ENCODE results near the gene PLA2G12B.
"Not testable (repeated sequence)": the region's sequence is repeated elsewhere in the genome, so short reads cannot be mapped to it uniquely, and the experiment has no call there.

Gene PLA2G12B, protein sequence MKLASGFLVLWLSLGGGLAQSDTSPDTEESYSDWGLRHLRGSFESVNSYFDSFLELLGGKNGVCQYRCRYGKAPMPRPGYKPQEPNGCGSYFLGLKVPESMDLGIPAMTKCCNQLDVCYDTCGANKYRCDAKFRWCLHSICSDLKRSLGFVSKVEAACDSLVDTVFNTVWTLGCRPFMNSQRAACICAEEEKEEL

DNA sequence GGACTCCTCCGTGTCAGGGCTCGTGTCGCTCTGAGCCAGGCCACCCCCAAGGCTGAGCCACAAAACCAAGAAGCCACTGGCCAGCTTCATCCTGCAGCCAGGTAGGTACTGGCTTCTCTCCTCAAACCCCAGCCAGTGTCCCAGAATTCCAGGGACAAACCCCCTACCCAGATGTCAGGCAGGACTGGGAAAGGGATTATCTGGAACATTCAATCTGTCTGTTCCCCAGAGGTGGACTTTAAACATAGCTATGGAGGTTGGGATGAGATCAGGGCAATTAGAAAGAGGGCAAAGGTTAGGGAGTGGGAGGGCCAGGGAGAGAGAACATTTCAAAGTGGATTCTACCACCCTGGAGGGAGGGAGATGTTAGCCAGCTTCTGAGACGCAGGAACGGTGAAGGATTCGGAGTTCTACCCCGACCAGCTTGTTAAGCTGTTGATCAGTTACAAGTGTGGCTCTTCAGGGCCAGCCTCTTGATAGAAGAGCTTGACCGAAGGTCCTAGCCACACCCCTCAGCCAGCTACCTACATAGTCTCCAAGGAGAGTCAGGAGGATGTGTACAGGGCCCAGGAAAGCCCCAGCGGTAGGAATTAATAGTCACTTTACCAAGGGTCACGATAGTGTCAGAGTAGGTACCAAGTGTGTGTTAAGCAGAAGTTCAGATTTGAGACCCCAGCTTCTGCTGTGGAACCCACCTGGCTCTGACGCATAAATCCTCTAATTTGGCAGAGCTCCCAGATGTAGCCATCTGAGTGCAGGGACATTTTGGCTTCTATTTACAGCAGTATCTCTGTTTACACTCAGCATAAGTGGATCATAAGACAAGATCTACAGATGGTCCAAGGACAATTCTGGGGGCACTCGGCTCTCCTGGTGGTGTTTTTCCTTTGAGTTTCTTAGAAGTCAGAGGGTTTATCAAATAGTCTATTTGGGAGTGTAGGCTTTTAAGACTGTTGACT is at the start of gene PLA2G12B:
PLA2G12B (minus strand) TSS at position 211 of the 959 bp plus-strand sequence; CDS start at position 90, 121 bp downstream.
- DNase-seq: no peak

DNA sequence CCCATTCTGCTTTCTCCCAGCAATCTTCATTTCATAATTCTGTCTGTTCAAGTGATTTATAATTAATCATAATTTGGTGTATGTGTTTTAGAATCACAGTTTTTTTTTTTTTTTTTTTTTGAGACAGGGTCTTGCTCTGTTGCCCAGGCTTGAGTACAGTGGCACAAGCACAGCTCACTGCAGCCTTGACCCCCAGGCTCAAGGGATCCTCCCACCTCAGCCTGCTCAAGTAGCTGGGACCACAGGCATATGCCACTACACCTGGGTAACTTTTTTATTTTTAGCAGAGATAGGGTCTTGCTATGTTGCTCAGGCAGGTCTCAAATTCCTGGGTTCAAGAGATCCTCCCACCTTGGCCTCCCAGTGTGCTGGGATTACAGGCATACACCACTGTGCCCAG is 49.2 kb upstream of the PLA2G12B start:
- no peak for DNase-seq

DNA sequence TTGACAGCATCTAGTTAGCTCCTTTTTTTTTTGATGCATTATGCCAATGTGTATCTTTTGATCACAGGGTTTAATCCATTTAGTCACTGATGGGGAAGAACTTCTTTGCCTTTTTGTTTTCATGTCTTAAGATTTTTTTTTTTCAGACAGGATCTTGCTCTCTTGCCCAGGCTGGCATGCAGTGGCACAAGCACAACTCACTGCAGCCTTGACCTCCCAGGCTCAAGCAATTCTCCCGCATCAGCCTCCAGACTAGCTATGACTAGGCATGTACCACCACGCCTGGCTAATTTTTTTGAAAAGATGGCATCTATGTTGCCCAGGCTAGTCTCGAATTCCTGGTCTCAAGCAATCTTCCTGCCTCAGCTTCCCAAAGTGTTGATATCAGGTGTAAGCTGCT is 46.4 kb upstream of the PLA2G12B start:
- no peak for DNase-seq

DNA sequence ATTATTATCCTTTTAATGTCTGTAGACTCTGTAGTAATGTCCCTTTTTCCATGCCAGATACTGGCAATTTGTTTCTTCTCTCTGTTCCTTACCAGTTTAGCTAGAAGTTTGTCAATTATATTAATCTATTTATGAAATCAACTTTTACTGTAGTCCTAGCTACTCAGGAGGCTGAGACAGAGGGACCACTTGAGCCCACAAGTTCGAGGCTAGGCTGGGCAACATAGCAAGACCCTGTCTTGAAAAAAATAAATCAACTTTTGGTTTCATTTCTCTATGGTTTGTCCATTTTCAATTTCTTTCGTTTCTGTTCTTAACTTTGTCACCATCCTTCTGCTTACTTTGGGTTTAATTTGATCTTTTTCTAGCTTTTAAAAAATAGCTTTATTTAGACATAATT is 42.5 kb upstream of the PLA2G12B start:
- no peak for DNase-seq

DNA sequence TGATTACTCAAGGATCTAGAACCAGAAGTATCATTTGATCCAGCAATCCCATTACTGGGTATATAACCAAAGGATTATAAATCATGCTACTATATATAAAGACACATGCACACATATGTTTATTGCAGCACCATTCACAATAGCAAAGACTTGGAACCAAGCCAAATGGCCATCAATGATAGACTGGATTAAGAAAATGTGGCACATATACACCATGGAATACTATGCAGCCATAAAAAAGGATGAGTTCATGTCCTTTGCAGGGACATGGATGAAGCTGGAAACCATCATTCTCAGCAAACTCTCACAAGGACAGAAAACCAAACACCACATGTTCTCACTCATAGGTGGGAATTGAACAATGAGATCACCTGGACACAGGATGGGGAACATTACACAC is 40.9 kb upstream of the PLA2G12B start:
- not testable (repeated sequence) for DNase-seq

DNA sequence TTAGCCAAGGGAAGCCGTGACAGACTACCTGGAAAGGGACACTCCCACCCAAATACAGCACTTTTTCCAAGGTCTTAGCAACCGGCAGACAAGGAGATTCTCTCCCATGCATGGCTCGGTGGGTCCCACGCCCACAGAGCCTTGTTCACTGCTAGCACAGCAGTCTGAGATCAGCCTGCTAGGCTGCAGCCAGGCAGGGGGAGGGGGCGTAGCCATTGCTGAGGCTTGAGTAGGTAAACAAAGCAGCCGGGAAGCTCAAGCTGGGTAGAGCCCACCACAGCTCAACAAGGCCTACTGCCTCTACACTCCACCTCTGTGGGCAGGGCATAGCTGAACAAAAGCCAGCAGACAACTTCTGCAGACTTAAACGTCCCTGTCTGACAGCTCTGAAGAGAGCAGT is 35.2 kb upstream of the PLA2G12B start:
- DNase-seq: not testable (repeated sequence)

DNA sequence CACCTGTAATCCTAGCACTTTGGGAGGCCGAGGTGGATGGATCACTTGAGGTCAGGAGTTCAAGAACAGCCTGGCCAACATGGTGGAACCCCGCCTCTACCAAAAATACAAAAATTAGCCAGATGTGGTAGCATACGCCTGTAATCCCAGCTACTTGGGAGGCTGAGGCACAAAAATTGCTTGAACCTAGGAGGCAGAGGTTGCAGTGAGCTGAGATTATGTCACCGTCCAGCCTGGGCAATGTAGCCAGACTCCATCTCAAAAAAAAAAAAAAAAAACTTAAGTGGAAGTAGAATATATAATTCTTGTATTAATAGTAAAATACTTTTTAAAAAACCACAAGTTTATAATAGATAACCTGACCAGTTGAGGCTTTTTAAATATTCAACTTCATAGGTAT is 30.0 kb upstream of the PLA2G12B start:
- DNase-seq: not testable (repeated sequence)

DNA sequence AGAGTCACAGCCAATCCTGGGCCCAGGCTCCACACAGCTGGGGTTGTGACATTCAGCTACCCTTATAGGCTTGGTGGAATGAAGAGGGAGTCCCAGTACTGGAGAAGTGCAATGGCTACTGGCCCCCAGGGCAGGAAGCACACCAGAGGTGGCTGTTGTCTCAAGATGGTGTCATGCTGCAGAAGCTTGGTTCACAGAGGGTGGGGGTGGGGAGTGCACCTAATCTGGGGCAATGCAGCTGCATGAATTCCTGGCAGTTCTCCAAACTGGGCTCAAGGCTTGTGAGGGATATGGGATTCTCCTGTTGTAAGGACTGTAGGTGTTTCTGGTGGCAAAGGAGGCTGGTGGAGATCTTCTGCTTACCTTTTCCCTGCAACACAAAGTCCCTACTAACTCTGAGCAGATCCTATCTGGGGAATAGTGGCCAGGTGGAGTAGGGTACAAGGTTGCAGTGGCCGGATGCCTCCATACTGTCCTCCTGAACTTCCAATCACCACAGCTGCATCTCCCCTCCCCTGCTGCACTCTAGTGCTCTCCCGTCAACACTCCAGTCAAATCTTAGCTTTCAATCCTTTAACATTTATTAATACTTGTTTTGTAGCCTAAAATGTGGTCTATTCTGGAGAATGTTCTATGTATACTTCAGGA is 27.4 kb upstream of the PLA2G12B start:
- DNase-seq: no peak

DNA sequence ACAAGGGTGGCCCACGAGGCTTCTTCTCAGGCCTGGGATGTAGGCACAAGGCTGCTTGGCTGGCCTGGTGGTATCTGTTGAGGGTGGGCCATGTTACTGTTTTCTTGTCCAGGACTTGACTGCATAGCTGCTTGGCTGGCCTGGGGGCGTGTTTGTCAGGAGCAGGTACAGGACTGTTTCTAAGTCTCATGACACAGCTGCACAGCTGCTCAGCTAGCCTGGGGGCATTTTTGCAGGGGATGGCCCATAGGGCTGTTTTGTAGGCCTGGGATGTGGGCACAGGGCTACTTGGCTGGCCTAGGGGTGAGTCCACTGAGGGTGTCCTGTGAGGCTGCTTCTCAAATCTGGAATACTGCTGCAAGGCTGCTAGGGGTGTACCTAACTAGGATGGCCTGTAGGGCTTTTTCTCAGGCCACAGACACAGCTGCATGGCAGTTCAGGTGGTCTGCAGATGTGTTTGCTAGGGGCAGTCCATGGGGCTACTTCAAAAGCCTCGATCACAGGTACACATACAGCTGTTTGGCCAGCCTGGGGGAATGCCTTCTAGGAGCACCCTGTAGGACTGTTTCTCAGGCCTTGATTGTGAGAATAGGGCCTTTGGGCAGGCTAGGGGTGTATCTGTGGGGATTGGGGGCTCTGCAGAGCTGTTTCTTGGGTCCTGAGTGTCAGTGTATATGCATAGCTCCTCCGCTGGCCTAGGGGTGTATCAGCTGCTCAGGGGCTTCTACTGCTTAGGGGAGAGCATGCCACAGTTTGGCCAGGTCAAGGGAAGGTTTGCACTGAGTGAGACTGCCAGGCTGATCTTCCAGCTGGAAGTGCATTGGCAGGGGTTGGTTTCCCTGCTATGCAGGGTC is 26.6 kb upstream of the PLA2G12B start:
- no peak for DNase-seq

DNA sequence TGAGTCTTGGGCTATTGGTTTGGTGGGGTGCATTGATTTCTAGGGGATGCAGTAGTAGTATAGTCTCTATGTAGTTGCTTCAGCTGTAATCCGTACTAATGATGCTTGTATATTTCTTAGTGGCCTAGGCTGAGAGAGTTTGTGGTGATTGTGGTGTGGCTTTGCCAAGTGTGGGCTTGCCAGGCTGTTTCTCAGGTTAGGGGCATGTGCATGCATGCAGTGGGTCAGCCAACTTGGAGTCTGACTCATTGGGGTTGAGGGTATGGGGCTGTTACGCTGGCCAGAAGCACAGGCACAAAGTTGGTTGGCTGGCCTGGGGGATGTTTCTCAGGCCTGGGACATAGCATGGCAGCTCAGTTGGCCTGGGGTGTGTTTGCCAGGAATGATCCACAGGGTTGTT is 25.7 kb upstream of the PLA2G12B start:
- no peak for DNase-seq

DNA sequence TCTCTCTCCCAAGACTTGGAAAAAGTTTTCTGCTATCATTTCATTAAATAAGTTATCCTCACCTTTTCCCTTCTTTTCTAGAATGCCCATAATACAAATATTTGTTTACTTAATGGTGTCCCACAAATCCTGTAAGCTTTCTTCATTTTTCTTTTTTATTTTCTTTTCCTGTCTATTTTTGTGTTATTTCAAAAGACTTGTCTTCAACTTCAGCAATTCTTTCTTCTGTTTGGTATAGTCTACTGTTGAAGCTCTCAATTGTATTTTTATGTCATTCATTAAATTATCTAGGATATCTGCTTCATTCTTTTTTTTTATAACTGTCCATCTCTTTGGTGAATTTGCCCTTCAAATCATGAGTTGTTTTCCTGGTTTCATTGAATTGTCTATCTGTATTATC is 25.1 kb upstream of the PLA2G12B start:
- DNase-seq: no peak

DNA sequence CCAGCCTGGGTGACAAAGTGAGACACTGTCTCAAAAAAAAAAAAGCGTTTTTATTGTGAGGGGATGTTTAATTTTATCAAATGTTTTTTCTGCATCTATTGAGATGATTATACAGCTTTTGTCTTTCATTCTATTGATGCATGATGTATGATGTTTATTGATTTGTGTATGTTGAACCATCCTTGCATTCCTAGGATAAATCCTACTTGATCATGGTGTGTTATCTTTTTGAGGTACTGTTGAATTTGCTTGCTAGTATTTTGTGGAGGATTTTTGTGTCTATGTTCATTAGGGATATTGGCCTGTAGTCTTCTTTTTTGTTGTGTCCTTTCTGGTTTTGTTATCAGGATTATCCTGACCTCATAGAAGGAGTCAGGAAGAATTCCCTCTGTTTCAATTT is 22.3 kb upstream of the PLA2G12B start:
- DNase-seq: no peak

DNA sequence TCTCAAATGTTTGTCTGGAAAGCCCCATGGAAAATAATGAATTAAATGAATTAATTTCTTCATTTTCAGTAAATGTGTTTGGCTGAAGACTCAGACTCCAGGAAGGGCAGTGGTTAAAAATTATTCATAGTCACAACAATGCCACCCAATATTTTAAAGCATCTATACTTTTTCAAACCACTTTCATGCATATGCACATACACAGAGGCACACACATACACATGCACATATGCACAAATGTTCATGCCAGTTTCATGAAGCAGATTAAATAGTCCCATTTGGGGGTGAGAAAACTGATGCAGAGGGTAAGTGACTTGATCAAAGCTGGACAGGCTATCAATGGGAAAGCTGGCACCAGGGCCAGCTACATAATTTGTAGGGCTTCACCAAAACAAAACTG is 1.4 kb upstream of the PLA2G12B start:
- no peak for DNase-seq

DNA sequence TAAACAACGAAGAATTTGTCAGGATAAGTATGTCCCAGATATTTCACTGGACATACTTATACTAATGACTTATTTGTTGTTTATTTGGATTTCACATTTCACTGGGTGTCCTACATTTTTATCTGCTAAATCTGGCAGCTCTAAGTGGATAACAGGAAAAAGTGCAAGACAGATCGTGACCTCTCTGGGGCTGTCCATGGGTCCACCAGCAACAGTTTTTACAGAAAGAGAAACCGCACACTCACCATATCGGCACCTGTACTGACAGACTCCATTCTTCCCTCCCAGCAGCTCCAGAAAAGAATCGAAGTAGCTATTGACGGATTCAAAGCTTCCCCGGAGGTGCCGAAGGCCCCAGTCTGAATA is 393 bp downstream of the PLA2G12B start:
- no peak for DNase-seq

DNA sequence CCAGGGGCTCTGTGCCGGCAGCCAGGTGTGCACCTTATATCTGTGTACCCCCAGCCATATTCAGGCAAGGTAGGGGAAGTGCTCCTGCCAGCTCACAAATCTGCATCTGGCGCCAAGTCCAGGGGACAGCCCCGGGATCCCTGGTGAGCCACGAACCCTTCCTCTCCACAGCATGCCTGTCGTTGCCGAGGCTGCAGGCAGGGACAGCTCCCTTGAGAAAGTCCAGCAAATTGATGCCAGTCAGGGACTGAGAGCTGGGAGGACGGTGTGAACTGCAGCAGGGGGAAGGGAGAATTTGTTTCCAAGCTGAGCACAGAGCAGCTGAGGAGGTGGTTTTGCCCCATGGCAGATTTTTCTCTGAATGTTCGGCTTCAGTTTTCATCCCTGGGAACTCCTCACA is 919 bp downstream of the PLA2G12B start:
- DNase-seq: no peak

DNA sequence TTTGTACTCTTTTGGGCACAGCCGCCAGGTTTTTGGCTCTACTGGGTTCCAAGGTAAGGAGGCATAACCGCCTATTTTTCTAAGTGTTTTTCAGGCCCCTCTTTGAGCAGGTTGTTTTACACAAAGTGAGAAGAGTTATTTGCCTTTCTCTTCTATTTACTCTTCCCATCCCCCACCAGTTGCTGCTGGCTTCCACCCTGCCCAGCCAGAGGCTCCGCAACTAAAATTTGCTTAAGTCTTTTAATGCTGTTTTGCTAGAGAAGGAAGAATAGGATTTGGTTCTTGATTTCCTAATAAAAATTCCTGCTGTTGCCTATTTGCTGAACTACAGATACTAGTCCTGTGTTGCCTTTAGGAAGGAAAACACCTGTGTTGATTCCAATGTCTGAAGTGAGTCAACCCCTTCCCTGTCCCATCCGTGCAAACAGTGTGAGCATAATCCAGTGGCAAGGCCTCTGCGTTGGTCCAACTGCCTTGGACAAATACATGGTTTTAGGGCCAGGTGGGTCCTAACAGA is 1.9 kb downstream of the PLA2G12B start:
- no peak for DNase-seq

DNA sequence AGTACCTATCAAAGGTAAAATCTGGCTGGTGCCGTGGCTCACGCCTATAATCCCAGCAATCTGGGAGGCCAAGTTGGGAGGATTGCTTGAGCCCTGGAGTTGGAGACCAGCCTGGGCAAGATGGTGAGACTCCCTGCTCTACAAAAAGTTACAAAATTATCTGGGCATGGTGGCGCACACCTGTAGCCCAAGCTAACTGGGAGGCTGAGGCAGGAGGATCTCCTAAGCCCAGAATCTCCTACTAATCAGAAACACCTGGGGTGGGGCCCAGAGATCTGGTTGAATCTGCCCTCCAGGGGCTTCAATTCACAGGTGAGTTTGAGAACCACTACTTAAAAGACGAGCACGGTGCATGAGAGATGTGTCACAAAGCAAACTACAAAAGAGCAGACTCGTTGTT is 2.4 kb downstream of the PLA2G12B start:
- DNase-seq: no peak

DNA sequence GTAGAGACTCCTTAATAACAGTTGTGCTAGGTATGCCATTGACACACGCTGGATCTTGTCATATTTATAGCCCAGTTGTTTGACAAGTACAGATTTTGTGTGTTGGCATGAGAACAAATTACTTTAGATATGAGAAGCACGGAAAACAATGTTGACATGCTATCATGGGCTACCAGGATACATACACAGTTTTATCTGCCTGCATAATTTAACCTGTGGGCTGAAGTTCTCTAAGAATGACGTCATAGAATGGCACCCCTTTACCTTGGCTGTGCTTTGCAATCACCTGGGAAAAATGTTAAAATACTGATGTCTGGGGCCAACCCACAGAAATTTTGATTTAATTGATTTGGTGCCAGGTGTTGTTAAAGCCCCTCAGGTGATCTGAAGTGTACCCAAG is 2.8 kb downstream of the PLA2G12B start:
- DNase-seq: no peak

DNA sequence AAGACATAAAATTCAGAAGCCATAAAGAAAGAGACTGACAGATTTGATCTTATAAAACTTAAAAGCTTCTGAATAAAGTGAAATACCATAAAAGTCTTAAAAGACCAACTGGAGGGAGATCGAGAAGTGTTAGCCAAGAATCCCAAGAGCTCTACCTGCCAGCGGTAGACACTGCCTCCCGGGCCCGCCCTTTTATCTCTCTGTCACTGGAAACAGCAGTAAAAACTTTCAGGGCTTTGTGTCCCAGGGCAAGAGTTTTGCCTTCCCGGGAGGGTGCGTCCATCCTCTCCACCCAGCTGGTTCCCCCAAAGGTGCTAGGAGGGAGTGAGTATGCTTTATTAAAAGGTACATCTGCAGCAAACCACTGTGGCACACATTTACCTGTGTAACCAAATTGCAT is 5.8 kb downstream of the PLA2G12B start:
- DNase-seq: no peak

DNA sequence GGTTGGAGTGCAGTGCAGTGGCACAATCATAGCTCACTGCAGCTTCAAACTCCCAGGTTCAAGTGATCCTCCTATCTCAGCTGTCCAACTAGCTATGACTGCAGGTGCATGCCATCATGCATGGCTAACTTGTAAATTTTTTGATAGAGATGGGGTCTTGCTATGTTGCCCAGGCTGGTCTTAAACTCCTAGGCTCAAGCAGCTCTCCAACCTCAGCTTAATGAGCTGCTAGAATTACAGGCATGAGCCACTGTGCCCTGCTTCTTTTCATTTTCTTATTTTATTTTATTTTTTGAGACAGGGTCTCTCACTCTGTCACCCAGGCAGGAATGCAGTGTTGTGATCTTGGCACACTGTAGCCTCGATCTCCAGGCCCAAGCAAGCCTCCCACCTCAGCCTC is 7.6 kb downstream of the PLA2G12B start:
- no peak for DNase-seq

DNA sequence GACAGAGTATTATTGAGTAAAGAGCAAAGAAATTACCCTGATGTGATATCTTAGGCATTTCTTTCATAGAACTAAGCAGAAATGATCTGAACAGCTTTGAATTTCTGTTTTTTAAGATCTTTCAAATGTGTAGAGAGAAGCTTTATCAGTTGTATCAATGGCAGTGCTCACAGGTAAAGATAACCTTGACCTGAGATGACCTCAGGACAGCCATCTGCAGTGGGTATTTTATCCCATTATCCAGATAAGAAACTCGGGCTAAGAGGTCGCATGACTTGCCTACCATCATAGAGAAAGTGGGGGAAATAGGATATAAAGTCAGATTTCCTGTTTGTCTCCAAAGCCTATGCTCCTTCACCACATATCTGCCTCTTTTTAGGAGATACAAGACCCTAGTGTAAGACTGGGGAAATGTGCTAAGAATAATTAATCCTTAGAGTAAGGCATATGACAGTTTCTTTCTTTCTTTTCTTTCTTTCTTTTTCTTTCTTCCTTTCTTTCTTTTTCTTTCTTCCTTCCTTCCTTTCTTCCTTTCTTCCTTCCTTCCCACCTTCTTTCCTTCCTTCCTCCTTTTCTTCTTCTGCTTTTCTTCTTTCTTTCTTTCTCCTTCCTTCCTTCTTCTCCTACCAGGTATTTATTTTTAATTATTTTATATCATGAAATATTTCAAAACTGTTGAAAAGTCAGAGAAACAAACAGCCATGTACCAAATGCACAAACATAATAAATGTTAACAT is 10.9 kb downstream of the PLA2G12B start:
- DNase-seq: no peak

DNA sequence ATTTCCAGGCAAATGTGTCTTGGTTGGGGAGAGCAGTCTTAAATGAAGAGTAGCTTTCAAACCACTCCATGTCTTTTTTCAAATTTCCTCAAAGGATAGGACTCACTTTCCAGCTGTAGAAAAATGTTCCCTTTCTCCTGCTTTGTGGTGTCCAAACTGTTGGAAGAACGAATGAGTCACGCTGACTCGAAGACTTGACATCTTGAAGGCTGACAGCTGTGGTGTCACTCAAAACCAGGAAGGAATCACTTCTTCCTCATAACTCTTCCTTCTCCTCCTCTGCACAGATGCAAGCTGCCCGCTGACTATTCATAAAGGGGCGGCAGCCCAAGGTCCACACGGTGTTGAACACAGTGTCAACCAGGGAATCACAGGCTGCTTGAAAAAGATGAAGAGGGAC is 19.2 kb downstream of the PLA2G12B start:
- DNase-seq: no peak
